Hematopoietic multipotent progenitor cell treated with erythropoietin and hydrocortisone succinate and interleukin-3 and kit ligand, for 8 days (in vitro differentiated cells): ENCODE measurements around the gene LRRC52.

ENCODE experiments used
- DNase-seq: peaks from one replicate; pipeline ENCODE4 v3.0.0-alpha.2; 2015

The LRRC52 gene

GRCh38 chr1:165539306-165539705, 4.5 kb upstream of the LRRC52 start:
- DNase-seq = no peak

GRCh38 chr1:165539908-165540307, 3.9 kb upstream of the LRRC52 start:
- DNase-seq = no peak

- DNase-seq = no peak
Measured at GRCh38 chr1:165542015-165542631, 1.7 kb upstream of the LRRC52 start.

- DNase-seq = no peak
Measured at GRCh38 chr1:165542647-165543046, 1.2 kb upstream of the LRRC52 start.

- DNase-seq = no peak
Measured at GRCh38 chr1:165544996-165545395, 1.2 kb downstream of the LRRC52 start.

GRCh38 chr1:165545974-165546373, 2.2 kb downstream of the LRRC52 start:
- DNase-seq = no peak

- no peak for DNase-seq
Measured at GRCh38 chr1:165549973-165550372, 6.2 kb downstream of the LRRC52 start.

- DNase-seq = no peak
Measured at GRCh38 chr1:165551469-165551868, 7.7 kb downstream of the LRRC52 start.

GRCh38 chr1:165560883-165561656, 17.3 kb downstream of the LRRC52 start:
- no peak for DNase-seq

GRCh38 chr1:165562571-165562970, 18.8 kb downstream of the LRRC52 start:
- DNase-seq = no peak

- no peak for DNase-seq
Measured at GRCh38 chr1:165563551-165563950, 19.8 kb downstream of the LRRC52 start.

GRCh38 chr1:165564561-165564960, 20.8 kb downstream of the LRRC52 start:
- DNase-seq = no peak

GRCh38 chr1:165565751-165566490, 22.1 kb downstream of the LRRC52 start:
- DNase-seq = no peak

GRCh38 chr1:165570078-165570477, 26.3 kb downstream of the LRRC52 start:
- DNase-seq = no peak

- no peak for DNase-seq
Measured at GRCh38 chr1:165573787-165574186, 30.0 kb downstream of the LRRC52 start.

GRCh38 chr1:165574295-165574694, 30.5 kb downstream of the LRRC52 start:
- DNase-seq = no peak

GRCh38 chr1:165575468-165576099, 31.8 kb downstream of the LRRC52 start:
- DNase-seq = no peak

- DNase-seq = no peak
Measured at GRCh38 chr1:165576536-165576935, 32.7 kb downstream of the LRRC52 start.

- no peak for DNase-seq
Measured at GRCh38 chr1:165577707-165578106, 33.9 kb downstream of the LRRC52 start.

GRCh38 chr1:165580931-165581871, 37.4 kb downstream of the LRRC52 start:
- no peak for DNase-seq

GRCh38 chr1:165581926-165582325, 38.1 kb downstream of the LRRC52 start:
- no peak for DNase-seq

GRCh38 chr1:165586398-165586797, 42.6 kb downstream of the LRRC52 start:
- no peak for DNase-seq
